Right lobe of liver (tissue), 4 donors: ENCODE results near the gene STK32A.

Source experiments
- CTCF ChIP-seq, 4 donors: fragments of 200-600 bp in 3 of 4; fragments of 450-650 bp in 1 of 4; IDR thresholded peaks; one replicate each; pipeline versions ENCODE4 v1.5.1 to v1.8.0; 2016 to 2022; ENCODE audit warnings: antibody characterized with exemption in 4 of 4, mild to moderate bottlenecking in 2 of 4
- POLR2A ChIP-seq: fragments of 450-650 bp; IDR thresholded peaks from one replicate; pipeline ENCODE4 v1.6.1; 2017; ENCODE audit warnings: antibody characterized with exemption, mild to moderate bottlenecking
- donor health status: DM: no; HTN: no; CAD: no.
- donor health status: DM: no; HTN: no; CAD: no.
- donor health status: DM: no; HTN: yes; CAD: no.

- TF ChIP-seq CTCF (IDR thresholded peaks at IDR 0.05): no peak
- no peak for TF ChIP-seq POLR2A
Measured at GRCh38 chr5:147223343-147223742, 11.5 kb upstream of the STK32A start.
